PC-3 (cell line): ENCODE measurements around the gene PRUNE1. TPM values are rescaled to one million over a fixed set of nuclear protein-coding genes. Genes with fewer than 3 reads are reported as not detected.
A peak's percentile ranks its signal among the peaks of the same experiment; 100 is the strongest.

Experiments used
- ATAC-seq: fragments of 200-7000 bp; cut with Tn5 transposase; 2 replicates; pipeline ENCODE4 v1.9.1; 2020; ENCODE audit warnings: mild to moderate bottlenecking, moderate library complexity
- BruUV-seq: library from RNA; stranded (reverse); fragments of 400-500 nt; replicated peaks from 2 replicates; lab custom pipeline; 2021; lab: Mats Ljungman, UMichigan
- CTCF ChIA-PET: fragments of 300-600 bp; sonication (Branson Sonifier 250); formaldehyde crosslinking; loops from one replicate; lab custom pipeline; 2022; ENCODE audit warnings: antibody characterized with exemption; lab: Charles Lee
- POLR2A ChIA-PET: fragments of 300-600 bp; sonication (Branson Sonifier 250); formaldehyde crosslinking; loops from one replicate; lab custom pipeline; 2022; ENCODE audit warnings: antibody characterized with exemption; ENCODE audit not compliant: unreplicated experiment; lab: Charles Lee
- DNase-seq: peaks from one replicate; pipeline ENCODE4 v3.0.0-alpha.2; 2015
- H2AFZ ChIP-seq: fragments of 300-600 bp; sonication (generic); 2 replicates; pipeline ENCODE4 v1.6.0; 2016; ENCODE audit warnings: antibody characterized with exemption, low read length
- H3F3A ChIP-seq: fragments of 300-600 bp; sonication (generic); one replicate; pipeline ENCODE4 v1.6.0; 2017; ENCODE audit warnings: antibody characterized with exemption, low read length, control low read depth, mild to moderate bottlenecking; ENCODE audit not compliant: unreplicated experiment
- H3K27ac ChIP-seq: fragments of 300-600 bp; sonication (generic); 2 replicates; pipeline ENCODE4 v1.5.1; 2016; ENCODE audit warnings: mild to moderate bottlenecking, low read length
- H3K27me3 ChIP-seq: fragments of 300-600 bp; sonication (generic); 2 replicates; pipeline ENCODE4 v1.6.1; 2016; ENCODE audit warnings: low read length, mixed read lengths
- H3K36me3 ChIP-seq: fragments of 300-600 bp; sonication (generic); 2 replicates; pipeline ENCODE4 v1.6.1; 2016; ENCODE audit warnings: low read depth, mixed run types, low read length, mixed read lengths
- H3K4me1 ChIP-seq: fragments of 300-600 bp; sonication (generic); 2 replicates; pipeline ENCODE4 v1.5.1; 2016; ENCODE audit warnings: low read length; ENCODE audit not compliant: insufficient read depth
- H3K4me2 ChIP-seq: fragments of 300-600 bp; sonication (generic); 2 replicates; pipeline ENCODE4 v1.6.0; 2016; ENCODE audit warnings: low read length
- H3K4me3 ChIP-seq: fragments of 300-600 bp; sonication (generic); 2 replicates; pipeline ENCODE4 v1.5.1; 2016; ENCODE audit warnings: mild to moderate bottlenecking, low read length, mixed read lengths
- H3K79me2 ChIP-seq: fragments of 300-600 bp; sonication (generic); 2 replicates; pipeline ENCODE4 v1.6.1; 2017; ENCODE audit warnings: low read length, mixed read lengths
- H3K9ac ChIP-seq: fragments of 300-600 bp; sonication (generic); 2 replicates; pipeline ENCODE4 v1.6.0; 2016; ENCODE audit warnings: mild to moderate bottlenecking, low read length
- H3K9me2 ChIP-seq: fragments of 300-600 bp; sonication (generic); replicated peaks from 2 replicates; pipeline ENCODE4 v1.6.1; 2016; ENCODE audit warnings: mixed run types, low read length, mixed read lengths
- H3K9me3 ChIP-seq: fragments of 300-600 bp; sonication (generic); 2 replicates; pipeline ENCODE4 v1.6.1; 2016; ENCODE audit warnings: low read length, mixed read lengths
- H4K20me1 ChIP-seq: fragments of 300-600 bp; sonication (generic); 2 replicates; pipeline ENCODE4 v1.6.1; 2016; ENCODE audit warnings: low read length, mixed read lengths
- EZH2 ChIP-seq: fragments of 300-600 bp; sonication (generic); IDR thresholded peaks from one replicate; pipeline ENCODE4 v1.6.1; 2017; ENCODE audit warnings: antibody characterized with exemption, mild to moderate bottlenecking, low read length; ENCODE audit not compliant: unreplicated experiment
- EZH2phosphoT487 ChIP-seq: fragments of 300-600 bp; sonication (generic); IDR thresholded peaks from 2 replicates; pipeline ENCODE4 v1.6.1; 2018; ENCODE audit warnings: mild to moderate bottlenecking, antibody characterized with exemption, low read length, borderline replicate concordance
- intact Hi-C: fragments of 100-400 bp; cut with micrococcal nuclease; formaldehyde crosslinking; loops from 2 replicates; pipeline ENCODE4 v1.9.0; 2023
- total RNA-seq: library from RNA; depleted of rRNA; stranded (reverse); fragments of >200 nt; gene quantifications from 2 replicates; pipeline ENCODE4 v1.2.3, GENCODE V29; 2014
- TF ChIP-seq, protein P1 (sequence below): fragments of 300-600 bp; sonication (generic); conservative IDR thresholded peaks from 2 replicates; pipeline ENCODE4 v1.5.1; 2017; ENCODE audit warnings: antibody characterized with exemption, low read depth, mild to moderate bottlenecking, low read length

The PRUNE1 gene
- total RNA-seq, 1 experiment from 2014 or later, result 20.3 TPM

- BruUV-seq, result TSS peak; percentile 38
- Histone ChIP-seq H3K9me3 (no peaks in the 10 kb centered on the region), H3K4me3 (peak overlapping the region; percentile 99), H3K27me3 (no peaks in the 10 kb centered on the region), H3K79me2 (peaks cover 97% of the 10 kb centered on the region), H3K4me2 (peak overlapping the region; percentile 100), H3K9me2 (no peaks in the 10 kb centered on the region), H3F3A (no peaks in the 10 kb centered on the region), H3K4me1 (peaks cover 40% of the 10 kb centered on the region), H4K20me1 (peaks cover 25% of the 10 kb centered on the region; the same call in 1 of the 2 replicates), H3K27ac (peak overlapping the region; percentile 77), H3K36me3 (peaks cover 9% of the 10 kb centered on the region; the same call in 1 of the 2 replicates), H3K9ac (peak overlapping the region; percentile 94), H2AFZ (peak overlapping the region; percentile 86)
- POLR2A ChIA-PET, result no interaction called here
- intact Hi-C loops, result loop anchor here (1.0 kb wide), 1 partner anchor 10 kb away; no protein-coding TSS in a partner anchor
- CTCF ChIA-PET, result no interaction called here
- TF ChIP-seq EZH2, result no peak
- no peak for TF ChIP-seq EZH2phosphoT487
- TF ChIP-seq, protein P1, sequence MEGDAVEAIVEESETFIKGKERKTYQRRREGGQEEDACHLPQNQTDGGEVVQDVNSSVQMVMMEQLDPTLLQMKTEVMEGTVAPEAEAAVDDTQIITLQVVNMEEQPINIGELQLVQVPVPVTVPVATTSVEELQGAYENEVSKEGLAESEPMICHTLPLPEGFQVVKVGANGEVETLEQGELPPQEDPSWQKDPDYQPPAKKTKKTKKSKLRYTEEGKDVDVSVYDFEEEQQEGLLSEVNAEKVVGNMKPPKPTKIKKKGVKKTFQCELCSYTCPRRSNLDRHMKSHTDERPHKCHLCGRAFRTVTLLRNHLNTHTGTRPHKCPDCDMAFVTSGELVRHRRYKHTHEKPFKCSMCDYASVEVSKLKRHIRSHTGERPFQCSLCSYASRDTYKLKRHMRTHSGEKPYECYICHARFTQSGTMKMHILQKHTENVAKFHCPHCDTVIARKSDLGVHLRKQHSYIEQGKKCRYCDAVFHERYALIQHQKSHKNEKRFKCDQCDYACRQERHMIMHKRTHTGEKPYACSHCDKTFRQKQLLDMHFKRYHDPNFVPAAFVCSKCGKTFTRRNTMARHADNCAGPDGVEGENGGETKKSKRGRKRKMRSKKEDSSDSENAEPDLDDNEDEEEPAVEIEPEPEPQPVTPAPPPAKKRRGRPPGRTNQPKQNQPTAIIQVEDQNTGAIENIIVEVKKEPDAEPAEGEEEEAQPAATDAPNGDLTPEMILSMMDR, result no peak
- DNase-seq, result peak; percentile 42
- no peak for ATAC-seq
Measured at GRCh38 chr1:151060657-151061421, 52.6 kb downstream of the PRUNE1 start.

DNA sequence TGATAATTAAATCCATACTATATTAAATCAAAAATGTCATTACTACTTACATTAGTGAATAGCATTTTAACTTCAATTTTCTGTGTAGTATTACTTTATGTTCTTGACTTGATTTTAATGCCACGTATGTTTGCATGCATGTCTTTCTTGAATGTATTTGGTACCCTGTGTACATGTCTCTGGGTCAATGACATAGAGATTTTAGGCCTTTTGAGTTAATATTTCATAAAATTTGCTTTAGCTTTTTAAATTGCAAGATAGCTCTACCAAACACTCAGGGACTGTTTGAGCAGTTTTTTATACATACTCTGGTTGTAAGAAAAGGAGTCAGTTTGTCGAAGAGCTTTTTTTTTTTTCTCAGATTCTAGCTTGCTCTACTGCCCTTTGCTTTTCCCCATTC lies 53.5 kb downstream of the PRUNE1 start:
- peaks cover 16% of the 10 kb centered on the region; the same call in 1 of the 2 replicates for H4K20me1 ChIP-seq
- H3K27ac ChIP-seq, result peak overlapping the region; percentile 77
- ChIA-PET CTCF (no interaction called here), POLR2A (no interaction called here)
- H3K4me3 ChIP-seq, result peak overlapping the region; percentile 99
- no TSS peak for BruUV-seq
- H3K4me1 ChIP-seq, result peaks cover 35% of the 10 kb centered on the region
- no peaks in the 10 kb centered on the region for H3K9me2 ChIP-seq
- no peaks in the 10 kb centered on the region for H3K27me3 ChIP-seq
- no peaks in the 10 kb centered on the region for H3K9me3 ChIP-seq
- intact Hi-C loops, result no loop called here
- H2AFZ ChIP-seq, result no peak overlapping the region
- peak overlapping the region; percentile 100 for H3K4me2 ChIP-seq
- H3K9ac ChIP-seq, result peak overlapping the region; percentile 94
- ATAC-seq (no peak), DNase-seq (no peak)
- TF ChIP-seq, protein P1, result no peak
- TF ChIP-seq EZH2phosphoT487 (no peak), EZH2 (no peak)
- H3F3A ChIP-seq, result no peaks in the 10 kb centered on the region
- H3K36me3 ChIP-seq, result peaks cover under 1% of the 10 kb centered on the region; the same call in 1 of the 2 replicates
- H3K79me2 ChIP-seq, result peaks cover 95% of the 10 kb centered on the region
